Measurements from ENCODE around the gene PCDH9.

PCDH9 gene

DNA sequence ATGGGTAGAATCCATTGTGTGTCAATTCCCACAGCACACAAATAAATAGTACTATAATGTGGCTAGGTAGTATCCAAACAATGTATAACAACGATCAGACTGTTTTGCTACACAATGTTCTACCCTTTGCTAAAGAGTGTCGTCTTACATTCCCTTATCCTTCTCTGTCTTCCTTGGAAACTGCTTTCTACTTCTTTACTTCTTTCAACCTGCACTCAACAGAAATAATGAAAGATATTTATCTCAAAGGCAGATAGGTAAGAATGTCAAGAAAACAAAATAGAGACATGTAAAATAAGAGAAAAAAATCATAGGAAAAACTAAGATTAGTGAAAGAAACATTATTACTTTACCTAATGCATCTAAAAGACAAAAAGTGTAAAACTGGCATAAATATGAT lies 814.7 kb downstream of the PCDH9 start:
- no peak for DNase-seq

DNA sequence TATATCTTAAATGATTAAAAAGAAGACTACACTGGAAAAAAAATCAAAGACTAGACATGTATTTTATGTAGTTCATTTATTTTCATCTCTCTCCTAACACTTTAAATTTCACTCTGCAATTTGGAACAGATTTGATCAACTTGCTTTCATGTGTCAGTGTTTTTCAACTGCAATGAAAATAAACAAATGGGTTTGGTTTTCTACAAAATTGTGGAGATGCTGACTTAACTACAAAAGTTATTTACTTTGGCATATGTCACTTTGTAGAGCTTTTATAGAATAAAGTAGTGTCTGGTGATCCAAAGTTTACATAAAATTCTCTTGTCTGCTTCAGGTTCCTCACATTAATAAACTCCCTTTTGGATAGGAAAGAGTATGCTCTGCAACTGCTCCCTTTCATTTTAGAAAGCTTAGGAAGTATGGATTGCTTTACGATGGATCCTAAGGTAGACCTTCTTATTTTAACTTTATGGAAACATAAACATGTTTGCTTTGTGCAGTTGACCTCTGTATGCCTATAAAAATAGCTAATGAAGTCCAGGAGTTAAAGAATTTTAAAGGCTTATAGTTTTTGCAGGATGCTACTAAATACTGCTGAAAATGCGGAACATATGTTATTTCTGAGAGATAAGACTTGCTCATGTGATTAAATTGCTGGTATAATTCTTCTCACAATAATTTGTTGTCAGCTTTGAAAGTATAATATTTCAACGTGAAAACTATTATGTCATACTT lies 815.9 kb downstream of the PCDH9 start:
- DNase-seq: no peak

DNA sequence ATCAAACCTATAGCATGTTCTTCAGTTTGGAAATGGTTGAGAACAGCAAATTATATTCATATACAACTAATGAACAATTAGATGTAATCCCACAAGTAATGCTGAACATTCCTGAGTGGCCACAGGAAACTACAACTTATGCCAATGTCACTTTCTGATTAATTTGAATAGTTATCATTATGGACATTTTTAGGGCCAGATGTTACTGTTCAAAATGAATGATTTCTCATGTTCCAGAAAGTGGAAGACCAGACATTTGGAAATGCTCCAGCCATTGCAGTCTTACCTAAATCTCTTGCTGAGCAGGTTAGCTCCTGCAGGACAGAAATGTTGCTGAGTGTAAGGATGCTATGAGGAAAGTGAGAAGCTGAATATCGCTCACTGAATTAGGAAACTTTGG lies 819.8 kb downstream of the PCDH9 start:
- no peak for DNase-seq

DNA sequence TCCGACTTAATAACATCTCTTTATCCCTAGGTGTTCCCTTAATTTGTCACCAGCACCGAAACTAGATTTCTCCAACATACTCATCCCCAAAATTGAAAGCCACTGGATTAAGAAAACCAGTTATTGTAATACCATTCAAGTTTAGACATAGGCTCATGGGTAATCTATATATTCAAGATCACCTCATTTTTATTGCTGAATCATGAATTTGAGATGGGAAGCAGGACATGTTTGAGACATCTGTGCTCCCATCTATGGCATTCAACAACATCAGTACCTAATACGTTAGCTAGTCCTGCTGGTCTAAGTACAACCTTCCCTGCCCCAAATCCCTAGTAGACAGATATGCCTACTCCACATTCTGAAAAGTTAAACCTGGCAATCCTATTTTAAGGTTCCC lies 820.6 kb downstream of the PCDH9 start:
- no peak for DNase-seq

- DNase-seq: no peak
Measured at GRCh38 chr13:66407128-66407527, 823.0 kb downstream of the PCDH9 start.

GRCh38 chr13:66405908-66406802 lies 824.0 kb downstream of the PCDH9 start:
- DNase-seq: no peak

- no peak for DNase-seq
Measured at GRCh38 chr13:66402546-66402945, 827.6 kb downstream of the PCDH9 start.

DNA sequence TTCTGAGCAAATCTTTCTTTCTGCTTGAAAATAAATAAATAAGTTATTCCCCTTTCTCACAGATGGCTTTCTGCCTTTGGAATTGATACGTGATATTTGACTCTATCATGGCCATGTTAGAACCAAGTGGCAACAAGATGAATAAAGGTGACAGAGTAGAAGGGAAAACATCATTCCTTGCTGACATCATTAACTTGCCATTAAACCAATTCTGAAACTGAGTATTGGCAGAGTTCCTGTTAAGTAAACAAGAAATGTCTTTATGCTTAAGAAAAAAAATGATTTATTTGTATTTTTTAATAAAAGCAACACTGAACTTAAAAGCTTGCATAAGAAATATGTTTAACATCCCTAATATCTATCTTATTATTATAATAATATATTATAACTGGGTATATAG lies 828.1 kb downstream of the PCDH9 start:
- DNase-seq: no peak

DNA sequence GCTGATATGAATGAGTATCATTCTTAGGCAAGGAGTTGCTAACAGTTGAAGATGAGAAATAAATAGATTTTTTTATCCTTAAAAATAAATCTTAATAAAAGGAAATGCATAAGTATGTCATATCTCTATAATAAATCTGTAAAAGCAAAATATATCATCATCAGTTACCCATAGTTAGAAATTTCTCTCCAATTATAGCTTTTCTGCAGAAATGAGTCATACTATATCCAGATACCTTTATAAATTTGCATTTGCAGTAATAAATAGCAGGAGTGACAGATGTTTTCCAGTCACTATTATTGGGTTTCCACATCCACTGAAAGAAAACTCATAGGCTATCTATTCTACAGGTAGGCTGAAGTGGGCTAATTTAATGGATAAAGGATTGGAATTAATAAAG lies 829.8 kb downstream of the PCDH9 start:
- no peak for DNase-seq

- no peak for DNase-seq
Measured at GRCh38 chr13:66399873-66400272, 830.3 kb downstream of the PCDH9 start.

- DNase-seq: no peak
Measured at GRCh38 chr13:66397133-66397532, 833.0 kb downstream of the PCDH9 start.

DNA sequence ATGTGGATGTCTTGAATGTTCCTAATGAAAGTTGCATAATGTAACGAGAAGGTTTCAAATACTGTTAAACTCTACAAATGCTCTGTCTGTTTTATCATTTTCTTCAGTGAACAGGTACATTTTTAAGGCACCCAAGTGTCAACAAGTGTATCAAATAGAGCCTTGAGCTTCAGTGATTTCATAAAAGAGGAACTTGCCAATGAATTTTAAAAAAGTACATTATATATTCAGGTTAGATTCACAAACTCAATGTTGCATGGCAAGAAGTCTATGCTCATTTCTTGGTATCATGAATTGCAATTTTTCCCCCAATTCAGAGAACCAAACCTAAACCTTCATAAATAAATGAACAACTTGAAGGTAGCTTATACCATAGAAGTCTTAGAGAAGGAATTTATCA lies 838.8 kb downstream of the PCDH9 start:
- no peak for DNase-seq

DNA sequence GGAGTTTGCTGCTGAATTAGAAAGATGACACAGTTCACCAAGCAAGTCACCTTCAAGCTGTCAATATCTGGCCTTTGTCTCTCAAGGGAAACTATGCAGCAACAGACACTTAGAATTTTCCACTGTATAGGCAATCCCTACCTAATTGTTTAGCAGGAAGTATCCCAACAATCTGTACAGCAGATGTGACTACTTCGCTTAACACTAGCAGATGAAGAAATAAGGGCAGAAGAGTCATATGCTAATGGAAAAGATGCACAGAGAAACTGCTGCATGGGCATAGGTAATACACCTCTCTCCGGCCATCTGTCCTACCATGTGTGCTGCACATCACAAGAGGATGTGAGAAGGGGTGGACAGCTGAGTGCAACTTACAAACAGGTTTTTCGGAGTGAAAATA lies 851.2 kb downstream of the PCDH9 start:
- no peak for DNase-seq

GRCh38 chr13:66377569-66377968 lies 852.6 kb downstream of the PCDH9 start:
- DNase-seq: no peak

GRCh38 chr13:66375756-66376155 lies 854.4 kb downstream of the PCDH9 start:
- no peak for DNase-seq

DNA sequence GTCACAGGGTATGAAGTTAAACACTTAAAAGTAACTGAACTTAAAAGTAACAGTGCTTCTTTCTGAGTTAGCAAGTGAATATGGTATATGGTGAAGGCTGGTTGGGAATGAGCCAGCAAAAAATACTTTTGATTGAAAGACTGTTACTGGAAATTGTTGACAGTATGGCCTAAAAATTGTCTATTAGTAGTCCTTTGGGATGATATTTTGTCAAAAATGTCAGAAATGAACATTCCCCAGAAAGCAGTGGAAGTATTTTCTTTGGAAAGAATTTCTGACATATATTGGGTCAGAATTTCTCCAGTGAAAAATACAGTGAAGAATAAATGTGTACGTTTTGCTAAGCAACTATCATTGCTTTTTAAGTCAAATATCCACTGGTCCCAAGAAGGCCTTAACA lies 860.5 kb downstream of the PCDH9 start:
- no peak for DNase-seq

- DNase-seq: no peak
Measured at GRCh38 chr13:66367356-66367755, 862.8 kb downstream of the PCDH9 start.

DNA sequence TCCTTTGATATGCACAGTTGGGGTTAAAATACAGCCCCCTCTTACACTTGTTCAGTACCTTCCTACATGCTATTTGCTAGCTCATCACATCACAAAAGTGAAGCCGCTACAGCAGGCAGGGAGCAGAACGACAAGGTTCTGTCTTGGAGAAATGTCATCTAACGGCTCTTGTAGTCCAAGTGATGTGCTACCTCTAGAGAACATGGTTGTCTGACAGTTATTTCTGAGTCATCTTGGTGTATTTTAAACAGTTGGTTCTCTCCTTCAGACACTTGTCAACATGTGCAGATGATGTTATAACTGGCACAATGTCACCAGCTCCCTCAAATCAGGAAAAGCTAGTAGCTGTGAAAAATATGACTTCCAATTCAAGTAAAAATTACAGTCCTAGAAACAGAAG lies 865.0 kb downstream of the PCDH9 start:
- DNase-seq: no peak

DNA sequence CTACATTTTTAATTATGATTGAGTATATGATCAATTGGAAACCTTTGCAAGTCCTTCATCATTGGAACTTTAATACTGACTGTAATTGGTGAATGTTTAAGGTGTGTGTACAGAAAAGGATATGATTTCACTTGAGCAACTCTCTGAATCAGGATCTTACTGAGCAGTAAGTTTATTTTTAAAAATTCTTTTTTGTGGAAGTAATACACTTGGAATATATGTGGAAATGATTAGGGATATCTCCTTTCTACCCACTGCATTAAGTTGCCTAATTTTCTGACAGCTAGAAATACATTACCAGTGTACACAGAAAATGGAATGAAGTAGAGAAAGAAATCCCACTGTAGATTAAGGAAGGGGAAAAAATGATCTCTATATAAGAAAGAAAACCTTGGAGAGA lies 865.8 kb downstream of the PCDH9 start:
- no peak for DNase-seq

DNA sequence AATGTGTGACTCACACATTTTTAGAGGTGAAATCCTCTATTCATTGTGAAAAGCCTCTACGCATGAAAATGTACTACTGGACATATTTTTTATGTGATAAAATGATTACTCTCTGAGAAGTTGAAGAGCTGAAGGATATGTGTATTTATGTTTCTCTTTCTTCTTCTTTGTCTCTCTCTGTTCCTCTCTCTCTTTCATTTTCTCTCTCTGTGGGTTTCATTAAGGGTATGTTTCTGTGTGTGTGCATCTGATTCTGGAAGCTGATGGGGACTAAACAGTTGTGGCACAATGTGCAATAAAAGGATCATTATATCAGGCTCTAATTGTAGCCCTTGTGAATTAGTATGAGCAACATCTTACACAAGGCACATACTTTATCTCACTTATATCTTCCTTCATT lies 867.7 kb downstream of the PCDH9 start:
- DNase-seq: no peak

DNA sequence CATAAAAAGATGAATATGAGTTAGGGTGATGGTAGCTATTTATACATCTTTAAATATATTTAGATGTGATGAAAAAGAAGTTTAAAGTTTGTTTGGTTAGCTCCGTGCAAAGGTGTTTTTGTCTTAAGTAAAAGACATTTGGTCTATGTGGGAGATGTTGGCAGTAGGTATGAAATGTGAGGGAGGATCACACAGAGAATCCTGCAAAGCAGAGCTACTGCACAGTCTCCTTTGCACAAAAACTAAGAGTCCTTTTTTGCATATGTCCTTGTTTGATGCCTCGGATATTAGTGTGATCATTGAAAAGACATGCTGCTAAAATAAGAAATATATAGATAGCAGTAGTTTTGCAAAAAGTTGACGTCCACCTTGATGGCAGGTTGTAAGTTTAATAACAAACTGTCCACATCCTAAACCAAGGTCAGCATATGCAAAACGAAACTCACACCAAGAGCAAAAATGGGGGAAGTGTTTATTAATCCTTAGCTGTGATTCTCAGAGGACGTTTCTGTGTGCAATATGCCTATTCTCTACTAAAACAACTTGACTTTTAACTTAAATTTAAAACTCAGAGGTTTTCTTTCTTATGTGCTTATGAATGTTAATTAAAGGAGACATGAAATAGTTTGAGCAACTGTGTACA lies 870.1 kb downstream of the PCDH9 start:
- no peak for DNase-seq

- DNase-seq: no peak
Measured at GRCh38 chr13:66359393-66359792, 870.7 kb downstream of the PCDH9 start.

GRCh38 chr13:66358564-66358963 lies 871.6 kb downstream of the PCDH9 start:
- no peak for DNase-seq

GRCh38 chr13:66357463-66357862 lies 872.7 kb downstream of the PCDH9 start:
- DNase-seq: no peak
